ENCODE data around the gene ERBB4. TPM values are rescaled to one million over a fixed set of nuclear protein-coding genes. Genes with fewer than 3 reads are reported as not detected.

ERBB4 gene
- total RNA-seq, 4 donors from 2014 or later, result 0.04 to 0.57 (median 0.35) TPM; not detected in 1

DNA sequence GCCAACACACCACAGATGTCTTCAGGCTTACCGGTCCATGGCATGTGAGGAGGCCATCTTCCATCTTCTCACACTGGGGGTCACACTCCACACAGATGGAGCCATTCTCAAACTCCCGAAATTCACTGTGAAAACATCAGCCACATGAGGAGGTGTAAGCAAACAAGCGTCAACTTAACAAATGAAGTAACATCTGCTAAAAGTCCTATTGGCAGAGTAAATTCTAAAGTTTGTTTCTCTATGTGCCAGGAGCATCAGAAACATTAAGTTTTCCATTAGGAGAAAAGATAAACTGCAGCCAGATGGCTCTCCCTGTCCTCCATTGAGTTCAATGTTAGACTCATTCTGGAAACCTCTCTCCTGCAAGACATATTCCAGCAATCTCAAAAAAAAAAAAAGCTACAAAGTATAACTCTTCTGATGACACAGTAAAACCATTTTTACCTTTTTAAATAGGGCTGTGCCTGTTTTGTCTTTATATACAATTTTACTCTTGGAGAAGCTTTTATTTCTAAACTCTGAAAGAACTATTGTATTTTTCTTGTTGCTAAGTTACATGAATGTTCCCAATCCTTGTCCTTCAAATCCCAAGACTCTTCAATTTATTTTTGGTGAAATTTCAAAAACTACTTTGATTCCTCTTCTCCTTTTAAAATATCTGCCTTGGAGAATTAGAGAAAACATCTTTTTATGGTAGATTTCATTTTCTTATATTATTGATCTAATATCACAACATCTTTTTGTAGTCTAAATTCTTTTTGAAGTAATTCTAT, 865.3 kb downstream of the ERBB4 start:
- WGBS, 2 donors, result 41 to 61% methylated on average over 3 of the region's 3 CpGs
- H3K36me3 ChIP-seq, result no peaks in the 10 kb centered on the region
- no peaks in the 10 kb centered on the region for H3K9me3 ChIP-seq
- no peak for DNase-seq
- no peak overlapping the region for H3K27ac ChIP-seq
- TF ChIP-seq POLR2A (IDR thresholded peaks at IDR 0.05), result no peak
- TF ChIP-seq, protein P1, sequence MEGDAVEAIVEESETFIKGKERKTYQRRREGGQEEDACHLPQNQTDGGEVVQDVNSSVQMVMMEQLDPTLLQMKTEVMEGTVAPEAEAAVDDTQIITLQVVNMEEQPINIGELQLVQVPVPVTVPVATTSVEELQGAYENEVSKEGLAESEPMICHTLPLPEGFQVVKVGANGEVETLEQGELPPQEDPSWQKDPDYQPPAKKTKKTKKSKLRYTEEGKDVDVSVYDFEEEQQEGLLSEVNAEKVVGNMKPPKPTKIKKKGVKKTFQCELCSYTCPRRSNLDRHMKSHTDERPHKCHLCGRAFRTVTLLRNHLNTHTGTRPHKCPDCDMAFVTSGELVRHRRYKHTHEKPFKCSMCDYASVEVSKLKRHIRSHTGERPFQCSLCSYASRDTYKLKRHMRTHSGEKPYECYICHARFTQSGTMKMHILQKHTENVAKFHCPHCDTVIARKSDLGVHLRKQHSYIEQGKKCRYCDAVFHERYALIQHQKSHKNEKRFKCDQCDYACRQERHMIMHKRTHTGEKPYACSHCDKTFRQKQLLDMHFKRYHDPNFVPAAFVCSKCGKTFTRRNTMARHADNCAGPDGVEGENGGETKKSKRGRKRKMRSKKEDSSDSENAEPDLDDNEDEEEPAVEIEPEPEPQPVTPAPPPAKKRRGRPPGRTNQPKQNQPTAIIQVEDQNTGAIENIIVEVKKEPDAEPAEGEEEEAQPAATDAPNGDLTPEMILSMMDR (IDR thresholded peaks at IDR 0.05), result no peak
- no peaks in the 10 kb centered on the region for H3K27me3 ChIP-seq
- H3K4me3 ChIP-seq, result no peak overlapping the region
- intact Hi-C loops (cut with DNase I), result no loop called here
- no peaks in the 10 kb centered on the region for H3K4me1 ChIP-seq

DNA sequence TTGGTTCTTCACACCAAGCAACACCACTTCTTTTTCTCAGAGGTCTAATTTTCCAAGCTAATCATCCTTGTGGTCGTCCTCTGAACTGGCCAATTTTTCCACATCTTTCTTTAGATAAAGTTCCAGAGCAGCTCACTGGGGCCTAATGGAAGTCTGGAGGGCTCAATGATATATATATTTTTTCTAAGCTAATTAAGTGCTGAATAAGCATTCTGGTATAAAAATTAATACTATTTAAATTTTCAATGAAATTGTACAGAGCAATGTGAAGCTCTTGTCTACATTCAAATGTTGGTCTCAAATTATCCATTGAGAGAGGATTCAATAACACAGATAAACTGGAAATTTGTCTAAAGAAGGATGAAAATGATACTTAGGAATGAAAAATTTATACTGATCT, 866.6 kb downstream of the ERBB4 start:
- no peak overlapping the region for H3K4me3 ChIP-seq
- TF ChIP-seq, protein P1 (IDR thresholded peaks at IDR 0.05), result no peak
- TF ChIP-seq POLR2A (IDR thresholded peaks at IDR 0.05), result no peak
- 70 to 72% methylated on average over 1 of the region's 1 CpG for WGBS, 2 donors
- no peaks in the 10 kb centered on the region for H3K4me1 ChIP-seq
- H3K9me3 ChIP-seq, result no peaks in the 10 kb centered on the region
- H3K27me3 ChIP-seq, result no peaks in the 10 kb centered on the region
- no peak for DNase-seq
- H3K27ac ChIP-seq, result no peak overlapping the region
- H3K36me3 ChIP-seq, result no peaks in the 10 kb centered on the region
- intact Hi-C loops (cut with DNase I), result no loop called here

DNA sequence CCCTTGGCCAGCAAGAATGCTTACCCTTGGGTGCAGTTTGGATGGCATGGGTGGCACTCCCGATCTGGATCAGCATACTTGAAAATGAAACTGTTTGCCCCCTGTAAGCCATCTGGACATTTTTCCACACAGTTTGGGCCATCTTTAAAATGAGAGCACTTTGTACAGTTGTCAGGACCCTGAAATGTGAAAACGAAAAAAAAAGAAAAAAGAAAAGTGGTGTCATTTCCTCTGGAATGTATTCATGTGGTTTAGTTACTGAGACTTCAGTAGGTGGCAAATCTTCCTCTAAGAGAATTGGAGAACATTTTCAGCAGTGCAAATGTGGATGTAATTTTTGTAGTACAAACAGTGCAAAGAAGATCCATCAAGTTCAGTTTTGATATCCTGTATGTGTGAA, 873.3 kb downstream of the ERBB4 start:
- WGBS, 2 donors, result 49 to 64% methylated on average over 2 of the region's 2 CpGs
- TF ChIP-seq, protein P1 (IDR thresholded peaks at IDR 0.05), result no peak
- TF ChIP-seq POLR2A (IDR thresholded peaks at IDR 0.05), result no peak
- Histone ChIP-seq H3K4me3 (no peak overlapping the region), H3K9me3 (no peaks in the 10 kb centered on the region), H3K27ac (no peak overlapping the region), H3K27me3 (no peaks in the 10 kb centered on the region), H3K36me3 (no peaks in the 10 kb centered on the region), H3K4me1 (no peaks in the 10 kb centered on the region)
- DNase-seq, result no peak
- intact Hi-C loops (cut with DNase I), result no loop called here

DNA sequence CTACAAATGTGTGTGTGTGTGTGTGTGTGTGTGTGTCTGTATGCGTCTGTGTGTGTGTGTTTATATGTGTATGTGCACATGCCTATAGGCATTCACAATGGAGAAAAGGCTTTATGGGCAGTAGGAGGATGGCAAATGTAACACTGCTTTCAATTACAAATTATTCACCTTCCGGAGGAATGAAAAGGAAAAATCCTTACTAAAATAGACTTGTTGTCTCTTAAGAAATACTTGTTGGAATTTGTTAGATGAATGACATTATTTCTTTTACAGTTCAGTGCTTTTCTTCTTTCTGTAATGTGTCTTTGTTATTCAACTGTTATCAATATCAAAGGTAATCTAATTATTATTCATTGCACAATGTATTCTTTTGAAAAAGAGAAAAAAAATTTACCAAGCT, 874.3 kb downstream of the ERBB4 start:
- no peak for TF ChIP-seq POLR2A (IDR thresholded peaks at IDR 0.05)
- TF ChIP-seq, protein P1 (IDR thresholded peaks at IDR 0.05), result no peak
- H3K36me3 ChIP-seq, result no peaks in the 10 kb centered on the region
- no peaks in the 10 kb centered on the region for H3K4me1 ChIP-seq
- H3K27me3 ChIP-seq, result no peaks in the 10 kb centered on the region
- no peak overlapping the region for H3K27ac ChIP-seq
- no peak overlapping the region for H3K4me3 ChIP-seq
- WGBS, 2 donors, result 50% methylated on average over 2 of the region's 2 CpGs
- intact Hi-C loops (cut with DNase I), result no loop called here
- DNase-seq, result no peak
- H3K9me3 ChIP-seq, result no peaks in the 10 kb centered on the region

DNA sequence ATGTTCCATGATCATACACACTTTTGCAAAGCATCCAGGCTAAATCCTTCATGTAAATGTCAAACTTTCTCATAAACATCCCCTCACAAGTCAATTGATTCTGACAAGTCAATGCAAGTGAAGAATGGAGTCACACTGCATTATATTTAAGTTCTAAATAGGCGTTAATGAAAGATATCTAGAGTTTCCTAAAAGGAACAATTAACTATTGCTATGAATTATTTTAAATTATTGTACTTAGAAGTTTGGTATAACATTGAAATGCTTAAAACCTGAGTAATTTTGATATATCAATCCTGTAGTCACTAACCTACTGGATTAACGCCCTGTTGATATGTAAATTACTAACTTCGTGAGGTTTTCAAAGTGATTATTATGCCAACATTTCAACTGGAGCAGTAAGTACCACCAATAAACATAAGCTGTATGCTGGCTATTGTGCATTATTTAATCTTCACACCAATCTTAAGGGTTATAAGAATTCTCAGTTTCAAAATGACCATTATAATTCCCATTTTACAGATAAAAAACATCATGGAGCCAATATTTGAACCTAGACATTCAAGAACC, 884.3 kb downstream of the ERBB4 start:
- Histone ChIP-seq H3K27ac (no peak overlapping the region), H3K27me3 (no peaks in the 10 kb centered on the region), H3K9me3 (no peaks in the 10 kb centered on the region), H3K36me3 (no peaks in the 10 kb centered on the region), H3K4me1 (no peaks in the 10 kb centered on the region), H3K4me3 (no peak overlapping the region)
- intact Hi-C loops (cut with DNase I), result no loop called here
- no peak for DNase-seq
- TF ChIP-seq POLR2A (IDR thresholded peaks at IDR 0.05), result no peak
- TF ChIP-seq, protein P1 (IDR thresholded peaks at IDR 0.05), result no peak
- 71 to 73% methylated on average over 3 of the region's 3 CpGs for WGBS, 2 donors

Measured in esophagus squamous epithelium (tissue), 5 donors.